DMS153 treated with DMSO at 0.1 percent for 48 hours (cell line): Measurements from ENCODE around the gene TSKU.

Experiments used
- DNase-seq: peaks from one replicate; lab custom pipeline; 2025; ENCODE audit not compliant: unreplicated experiment; lab: John Stamatoyannopoulos, UW

The TSKU gene

GRCh38 chr11:76843907-76844306 is 60.8 kb downstream of the TSKU start:
- no peak for DNase-seq

DNA sequence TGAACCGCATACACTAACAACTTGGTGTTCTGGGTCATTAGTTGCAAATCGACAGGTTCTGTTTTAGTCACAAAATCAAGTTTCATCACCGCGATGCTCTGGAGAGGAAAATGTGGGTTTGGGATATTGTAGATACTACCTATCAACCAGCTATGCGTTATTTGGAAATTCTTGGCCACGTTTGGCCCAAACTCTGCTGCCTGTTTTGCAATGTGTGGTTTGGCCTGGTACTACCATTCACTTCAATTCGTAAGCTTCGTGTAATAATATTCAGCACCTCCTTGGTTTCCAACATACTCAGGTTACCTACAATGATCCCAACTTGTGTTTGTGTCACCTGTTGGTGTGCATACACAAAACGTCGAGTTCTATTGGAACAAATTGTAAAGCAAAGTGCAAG is 61.4 kb downstream of the TSKU start:
- DNase-seq, result no peak

GRCh38 chr11:76845069-76845468 is 61.9 kb downstream of the TSKU start:
- no peak for DNase-seq

- no peak for DNase-seq
Measured at GRCh38 chr11:76846441-76846840, 63.3 kb downstream of the TSKU start.
